ENCODE data around the gene MEIS3.
"Not testable (repeated sequence)": the region's sequence is repeated elsewhere in the genome, so short reads cannot be mapped to it uniquely, and the experiment has no call there.

Gene MEIS3

GRCh38 chr19:47417107-47417745 is 2.1 kb downstream of the MEIS3 start:
- Histone ChIP-seq H3K4me1 (ENCODE audit: control insufficient read depth in 2 of 2, insufficient read depth in 2 of 2, low read length in 2 of 2) (peaks cover 0 to 3% of the 10 kb centered on the region in 2 donors), H3K27me3 (ENCODE audit: control insufficient read depth in 2 of 2, insufficient read depth in 2 of 2, low read length in 2 of 2) (peaks cover 30 to 48% of the 10 kb centered on the region in 2 donors), H3K27ac (ENCODE audit: low read depth in 2 of 2, low read length in 2 of 2) (no peak overlapping the region), H3K9ac (ENCODE audit: low read depth in 1 of 2, low read length in 2 of 2) (no peak overlapping the region), H3K9me3 (ENCODE audit: control insufficient read depth in 2 of 2, low read length in 2 of 2) (no peaks in the 10 kb centered on the region), H3K36me3 (ENCODE audit: control insufficient read depth in 2 of 2, insufficient read depth in 2 of 2, low read length in 2 of 2) (no peaks in the 10 kb centered on the region), H3K4me3 (ENCODE audit: low read length in 2 of 2) (no peak overlapping the region)

GRCh38 chr19:47416643-47416985 is 2.7 kb downstream of the MEIS3 start:
- Histone ChIP-seq H3K4me3 (ENCODE audit: low read length in 2 of 2) (no peak overlapping the region), H3K9ac (ENCODE audit: low read depth in 1 of 2, low read length in 2 of 2) (no peak overlapping the region), H3K9me3 (ENCODE audit: control insufficient read depth in 2 of 2, low read length in 2 of 2) (no peaks in the 10 kb centered on the region), H3K4me1 (ENCODE audit: control insufficient read depth in 2 of 2, insufficient read depth in 2 of 2, low read length in 2 of 2) (peaks cover 0 to 3% of the 10 kb centered on the region in 2 donors), H3K36me3 (ENCODE audit: control insufficient read depth in 2 of 2, insufficient read depth in 2 of 2, low read length in 2 of 2) (no peaks in the 10 kb centered on the region), H3K27ac (ENCODE audit: low read depth in 2 of 2, low read length in 2 of 2) (no peak overlapping the region), H3K27me3 (ENCODE audit: control insufficient read depth in 2 of 2, insufficient read depth in 2 of 2, low read length in 2 of 2) (peaks cover 30 to 44% of the 10 kb centered on the region in 2 donors)

DNA sequence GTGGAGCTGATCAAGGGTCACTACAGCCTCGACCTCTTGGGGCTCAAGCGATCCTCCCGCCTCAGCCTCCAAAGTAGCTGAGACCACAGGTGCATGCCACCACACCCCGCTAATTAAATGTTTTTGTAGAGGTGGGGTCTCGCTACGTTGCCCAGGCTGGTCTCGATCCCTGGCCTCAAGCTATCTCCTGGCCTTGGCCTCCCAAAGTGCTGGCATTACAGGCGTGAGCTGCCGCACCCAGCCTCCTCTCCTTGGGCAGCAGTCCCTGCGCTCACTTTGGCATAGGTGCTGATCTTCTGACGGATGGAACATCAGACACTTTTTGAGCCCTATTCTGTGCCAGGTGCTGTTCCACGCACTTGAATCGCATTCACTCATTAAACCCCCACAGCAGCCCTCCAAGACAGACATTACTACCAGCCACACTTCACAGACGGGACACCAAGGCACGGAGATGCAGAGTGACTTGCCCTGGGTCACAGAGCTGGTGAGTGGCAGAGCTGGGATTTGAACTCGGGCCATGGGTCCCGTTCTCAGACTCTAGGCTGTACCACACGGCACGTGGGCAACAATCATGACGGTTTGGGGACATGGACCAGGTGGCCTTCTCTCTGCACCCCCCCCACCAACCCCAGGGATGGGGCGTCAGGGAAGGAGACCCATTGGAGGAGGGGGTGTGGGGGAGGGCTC is 3.2 kb downstream of the MEIS3 start:
- H3K9ac ChIP-seq (ENCODE audit: low read depth in 1 of 2, low read length in 2 of 2), result no peak overlapping the region
- no peaks in the 10 kb centered on the region for H3K36me3 ChIP-seq (ENCODE audit: control insufficient read depth in 2 of 2, insufficient read depth in 2 of 2, low read length in 2 of 2)
- H3K27ac ChIP-seq (ENCODE audit: low read depth in 2 of 2, low read length in 2 of 2), result no peak overlapping the region
- H3K4me3 ChIP-seq (ENCODE audit: low read length in 2 of 2), result no peak overlapping the region
- no peaks in the 10 kb centered on the region for H3K9me3 ChIP-seq (ENCODE audit: control insufficient read depth in 2 of 2, low read length in 2 of 2)
- H3K27me3 ChIP-seq (ENCODE audit: control insufficient read depth in 2 of 2, insufficient read depth in 2 of 2, low read length in 2 of 2), result peaks cover 25 to 39% of the 10 kb centered on the region in 2 donors
- H3K4me1 ChIP-seq (ENCODE audit: control insufficient read depth in 2 of 2, insufficient read depth in 2 of 2, low read length in 2 of 2), result peaks cover 0 to 3% of the 10 kb centered on the region in 2 donors

- peaks cover 0 to 3% of the 10 kb centered on the region in 2 donors for H3K4me1 ChIP-seq (ENCODE audit: control insufficient read depth in 2 of 2, insufficient read depth in 2 of 2, low read length in 2 of 2)
- no peak overlapping the region for H3K4me3 ChIP-seq (ENCODE audit: low read length in 2 of 2)
- no peaks in the 10 kb centered on the region for H3K36me3 ChIP-seq (ENCODE audit: control insufficient read depth in 2 of 2, insufficient read depth in 2 of 2, low read length in 2 of 2)
- H3K9ac ChIP-seq (ENCODE audit: low read depth in 1 of 2, low read length in 2 of 2), result no peak overlapping the region
- peaks cover 19 to 26% of the 10 kb centered on the region in 2 donors for H3K27me3 ChIP-seq (ENCODE audit: control insufficient read depth in 2 of 2, insufficient read depth in 2 of 2, low read length in 2 of 2)
- H3K27ac ChIP-seq (ENCODE audit: low read depth in 2 of 2, low read length in 2 of 2), result no peak overlapping the region
- H3K9me3 ChIP-seq (ENCODE audit: control insufficient read depth in 2 of 2, low read length in 2 of 2), result no peaks in the 10 kb centered on the region
Observed at GRCh38 chr19:47414469-47414868, 4.9 kb downstream of the MEIS3 start.

- Histone ChIP-seq H3K4me3 (ENCODE audit: low read length in 2 of 2) (no peak overlapping the region), H3K27ac (ENCODE audit: low read depth in 2 of 2, low read length in 2 of 2) (no peak overlapping the region), H3K36me3 (ENCODE audit: control insufficient read depth in 2 of 2, insufficient read depth in 2 of 2, low read length in 2 of 2) (no peaks in the 10 kb centered on the region), H3K27me3 (ENCODE audit: control insufficient read depth in 2 of 2, insufficient read depth in 2 of 2, low read length in 2 of 2) (peaks cover 18 to 24% of the 10 kb centered on the region in 2 donors), H3K4me1 (ENCODE audit: control insufficient read depth in 2 of 2, insufficient read depth in 2 of 2, low read length in 2 of 2) (peaks cover 0 to 3% of the 10 kb centered on the region in 2 donors), H3K9ac (ENCODE audit: low read depth in 1 of 2, low read length in 2 of 2) (no peak overlapping the region), H3K9me3 (ENCODE audit: control insufficient read depth in 2 of 2, low read length in 2 of 2) (no peaks in the 10 kb centered on the region)
Observed at GRCh38 chr19:47413941-47414340, 5.4 kb downstream of the MEIS3 start.

DNA sequence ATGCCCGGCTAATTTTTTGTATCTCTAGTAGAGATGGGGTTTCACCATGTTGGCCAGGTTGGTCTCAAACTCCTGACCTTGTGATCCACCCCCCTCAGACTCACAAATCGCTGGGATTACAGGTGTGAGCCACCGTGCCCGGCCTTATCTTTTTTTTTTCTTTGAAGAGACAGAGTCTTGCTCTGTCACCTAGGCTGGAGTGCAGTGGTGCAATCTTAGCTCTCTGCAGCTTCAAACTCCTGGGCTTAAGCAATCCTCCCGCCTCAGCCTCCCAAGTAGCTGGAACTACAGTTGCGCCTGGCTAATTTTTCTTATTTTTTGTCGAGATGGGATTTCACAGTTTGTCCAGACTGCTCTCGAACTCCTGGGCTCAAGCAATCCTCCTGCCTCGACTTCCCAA is 7.6 kb downstream of the MEIS3 start:
- not testable (repeated sequence) for H3K36me3 ChIP-seq (ENCODE audit: control insufficient read depth in 2 of 2, insufficient read depth in 2 of 2, low read length in 2 of 2); H3K9me3 ChIP-seq (ENCODE audit: control insufficient read depth in 2 of 2, low read length in 2 of 2); H3K9ac ChIP-seq (ENCODE audit: low read depth in 1 of 2, low read length in 2 of 2); H3K4me1 ChIP-seq (ENCODE audit: control insufficient read depth in 2 of 2, insufficient read depth in 2 of 2, low read length in 2 of 2); H3K27me3 ChIP-seq (ENCODE audit: control insufficient read depth in 2 of 2, insufficient read depth in 2 of 2, low read length in 2 of 2); H3K4me3 ChIP-seq (ENCODE audit: low read length in 2 of 2); H3K27ac ChIP-seq (ENCODE audit: low read depth in 2 of 2, low read length in 2 of 2)

GRCh38 chr19:47411101-47411500 is 8.2 kb downstream of the MEIS3 start:
- Histone ChIP-seq H3K9me3 (ENCODE audit: control insufficient read depth in 2 of 2, low read length in 2 of 2) (no peaks in the 10 kb centered on the region), H3K9ac (ENCODE audit: low read depth in 1 of 2, low read length in 2 of 2) (no peak overlapping the region), H3K27me3 (ENCODE audit: control insufficient read depth in 2 of 2, insufficient read depth in 2 of 2, low read length in 2 of 2) (peaks cover 1 to 5% of the 10 kb centered on the region in 2 donors), H3K27ac (ENCODE audit: low read depth in 2 of 2, low read length in 2 of 2) (no peak overlapping the region), H3K36me3 (ENCODE audit: control insufficient read depth in 2 of 2, insufficient read depth in 2 of 2, low read length in 2 of 2) (no peaks in the 10 kb centered on the region), H3K4me3 (ENCODE audit: low read length in 2 of 2) (no peak overlapping the region), H3K4me1 (ENCODE audit: control insufficient read depth in 2 of 2, insufficient read depth in 2 of 2, low read length in 2 of 2) (no peaks in the 10 kb centered on the region)

- H3K9ac ChIP-seq (ENCODE audit: low read depth in 1 of 2, low read length in 2 of 2), result no peak overlapping the region
- no peaks in the 10 kb centered on the region for H3K9me3 ChIP-seq (ENCODE audit: control insufficient read depth in 2 of 2, low read length in 2 of 2)
- no peak overlapping the region for H3K4me3 ChIP-seq (ENCODE audit: low read length in 2 of 2)
- peaks cover 0 to 6% of the 10 kb centered on the region in 2 donors for H3K27me3 ChIP-seq (ENCODE audit: control insufficient read depth in 2 of 2, insufficient read depth in 2 of 2, low read length in 2 of 2)
- no peak overlapping the region for H3K27ac ChIP-seq (ENCODE audit: low read depth in 2 of 2, low read length in 2 of 2)
- H3K4me1 ChIP-seq (ENCODE audit: control insufficient read depth in 2 of 2, insufficient read depth in 2 of 2, low read length in 2 of 2), result no peaks in the 10 kb centered on the region
- no peaks in the 10 kb centered on the region for H3K36me3 ChIP-seq (ENCODE audit: control insufficient read depth in 2 of 2, insufficient read depth in 2 of 2, low read length in 2 of 2)
Observed at GRCh38 chr19:47408156-47408938, 11.0 kb downstream of the MEIS3 start.

GRCh38 chr19:47407417-47407774 is 11.9 kb downstream of the MEIS3 start:
- H3K27ac ChIP-seq (ENCODE audit: low read depth in 2 of 2, low read length in 2 of 2), result no peak overlapping the region
- no peaks in the 10 kb centered on the region for H3K9me3 ChIP-seq (ENCODE audit: control insufficient read depth in 2 of 2, low read length in 2 of 2)
- no peaks in the 10 kb centered on the region for H3K36me3 ChIP-seq (ENCODE audit: control insufficient read depth in 2 of 2, insufficient read depth in 2 of 2, low read length in 2 of 2)

GRCh38 chr19:47406711-47407416 is 12.5 kb downstream of the MEIS3 start:
- Histone ChIP-seq H3K27me3 (ENCODE audit: control insufficient read depth in 2 of 2, insufficient read depth in 2 of 2, low read length in 2 of 2) (peaks cover 0 to 5% of the 10 kb centered on the region in 2 donors), H3K9me3 (ENCODE audit: control insufficient read depth in 2 of 2, low read length in 2 of 2) (no peaks in the 10 kb centered on the region), H3K27ac (ENCODE audit: low read depth in 2 of 2, low read length in 2 of 2) (no peak overlapping the region), H3K9ac (ENCODE audit: low read depth in 1 of 2, low read length in 2 of 2) (no peak overlapping the region), H3K4me3 (ENCODE audit: low read length in 2 of 2) (no peak overlapping the region), H3K4me1 (ENCODE audit: control insufficient read depth in 2 of 2, insufficient read depth in 2 of 2, low read length in 2 of 2) (no peaks in the 10 kb centered on the region), H3K36me3 (ENCODE audit: control insufficient read depth in 2 of 2, insufficient read depth in 2 of 2, low read length in 2 of 2) (no peaks in the 10 kb centered on the region)

More at GRCh38 chr19:47407417-47407774, 11.9 kb downstream of the MEIS3 start:
- H3K27me3 ChIP-seq (ENCODE audit: control insufficient read depth in 2 of 2, insufficient read depth in 2 of 2, low read length in 2 of 2), result peaks cover 0 to 5% of the 10 kb centered on the region in 2 donors
- no peak overlapping the region for H3K9ac ChIP-seq (ENCODE audit: low read depth in 1 of 2, low read length in 2 of 2)
- H3K4me1 ChIP-seq (ENCODE audit: control insufficient read depth in 2 of 2, insufficient read depth in 2 of 2, low read length in 2 of 2), result no peaks in the 10 kb centered on the region
- no peak overlapping the region for H3K4me3 ChIP-seq (ENCODE audit: low read length in 2 of 2)

Measured in mucosa of rectum (tissue), 2 donors.